OCI-LY7 (cell line): Measurements from ENCODE around the gene CHRNA4. TPM values are rescaled to one million over a fixed set of nuclear protein-coding genes. Genes with fewer than 3 reads are reported as not detected.

Experiments used
- BruUV-seq: library from RNA; stranded (reverse); fragments of 400-500 nt; replicated peaks from 2 replicates; lab custom pipeline; 2021; lab: Mats Ljungman, UMichigan
- CTCF ChIA-PET: fragments of 300-600 bp; sonication (Branson Sonifier 250); formaldehyde crosslinking; loops from one replicate; lab custom pipeline; 2022; ENCODE audit warnings: antibody characterized with exemption; ENCODE audit not compliant: unreplicated experiment; lab: Charles Lee
- POLR2A ChIA-PET: fragments of 300-600 bp; sonication (Branson Sonifier 250); formaldehyde crosslinking; loops from one replicate; lab custom pipeline; 2022; ENCODE audit warnings: antibody characterized with exemption; lab: Charles Lee
- DNase-seq: peaks from one replicate; pipeline ENCODE4 v3.0.0-alpha.2; 2015; ENCODE audit warnings: low spot score
- H2AFZ ChIP-seq: fragments of 200-600 bp; sonication (generic), shearing (Covaris generic); 2 replicates; pipeline ENCODE4 v1.6.1; 2014; ENCODE audit warnings: mild to moderate bottlenecking, antibody characterized with exemption, low read length, moderate library complexity
- H3K27ac ChIP-seq: fragments of 200-600 bp; sonication (generic); 2 replicates; pipeline ENCODE4 v1.5.1; 2014; ENCODE audit warnings: mixed run types, low read depth, mild to moderate bottlenecking, moderate library complexity, low read length, inconsistent platforms; ENCODE audit not compliant: poor library complexity, severe bottlenecking
- H3K36me3 ChIP-seq: fragments of 200-600 bp; sonication (generic); 2 replicates; pipeline ENCODE4 v1.6.1; 2014; ENCODE audit warnings: mild to moderate bottlenecking, antibody characterized with exemption, low read length, moderate library complexity, mixed read lengths; ENCODE audit not compliant: insufficient read depth
- H3K4me1 ChIP-seq: fragments of 200-600 bp; sonication (generic); 2 replicates; pipeline ENCODE4 v1.5.1; 2014; ENCODE audit warnings: mild to moderate bottlenecking, low read length; ENCODE audit not compliant: insufficient read depth, poor library complexity, severe bottlenecking
- H3K4me2 ChIP-seq: fragments of 200-600 bp; sonication (generic); 2 replicates; pipeline ENCODE4 v1.6.1; 2014; ENCODE audit warnings: mild to moderate bottlenecking, low read length
- H3K4me3 ChIP-seq: fragments of 200-600 bp; sonication (generic); 2 replicates; pipeline ENCODE4 v1.5.1; 2014; ENCODE audit warnings: mild to moderate bottlenecking, low read depth, low read length; ENCODE audit not compliant: poor library complexity, severe bottlenecking
- H3K79me2 ChIP-seq: fragments of 200-600 bp; sonication (generic); 2 replicates; pipeline ENCODE4 v1.6.1; 2016; ENCODE audit warnings: low read depth, mild to moderate bottlenecking, low read length, moderate library complexity, mixed read lengths; ENCODE audit not compliant: insufficient read depth
- H3K9me2 ChIP-seq: fragments of 200-600 bp; sonication (generic); 2 replicates; pipeline ENCODE4 v1.6.1; 2016; ENCODE audit warnings: mild to moderate bottlenecking, low read length, mixed read lengths; ENCODE audit not compliant: insufficient read depth
- H3K9me3 ChIP-seq: fragments of 200-600 bp; sonication (generic); 2 replicates; pipeline ENCODE4 v1.6.1; 2014; ENCODE audit warnings: mild to moderate bottlenecking, mixed run types, low read length, mixed read lengths
- H4K20me1 ChIP-seq: fragments of 200-600 bp; sonication (generic); 2 replicates; pipeline ENCODE4 v1.6.1; 2014; ENCODE audit warnings: mild to moderate bottlenecking, antibody characterized with exemption, low read length, moderate library complexity, mixed read lengths; ENCODE audit not compliant: insufficient read depth
- EZH2phosphoT487 ChIP-seq: fragments of 200-600 bp; sonication (generic); IDR thresholded peaks from 2 replicates; pipeline ENCODE4 v1.6.1; 2018; ENCODE audit warnings: low read depth, borderline replicate concordance, mild to moderate bottlenecking, mixed run types, antibody characterized with exemption, low read length, moderate library complexity, mixed read lengths
- intact Hi-C: fragments of 100-400 bp; cut with micrococcal nuclease; formaldehyde crosslinking; loops from one replicate; pipeline ENCODE4 v1.10.0; 2022; ENCODE audit not compliant: unreplicated experiment
- total RNA-seq, 2 experiments: library from RNA; depleted of rRNA in 1 of 2; stranded (reverse); fragments of >200 nt in 1 of 2; shearing (Covaris generic) in 1 of 2; gene quantifications; 2 replicates each; pipeline ENCODE4 v1.2.3, GENCODE V29; 2014 to 2022
- TF ChIP-seq, protein P1 (sequence below): fragments of 200-600 bp; sonication (generic); conservative IDR thresholded peaks from 2 replicates; pipeline ENCODE4 v1.5.1; 2014; ENCODE audit warnings: mild to moderate bottlenecking, antibody characterized with exemption, low read length, moderate library complexity, mixed read lengths

CHRNA4 gene
- total RNA-seq, 2 experiments from 2014 or later, result not detected

DNA sequence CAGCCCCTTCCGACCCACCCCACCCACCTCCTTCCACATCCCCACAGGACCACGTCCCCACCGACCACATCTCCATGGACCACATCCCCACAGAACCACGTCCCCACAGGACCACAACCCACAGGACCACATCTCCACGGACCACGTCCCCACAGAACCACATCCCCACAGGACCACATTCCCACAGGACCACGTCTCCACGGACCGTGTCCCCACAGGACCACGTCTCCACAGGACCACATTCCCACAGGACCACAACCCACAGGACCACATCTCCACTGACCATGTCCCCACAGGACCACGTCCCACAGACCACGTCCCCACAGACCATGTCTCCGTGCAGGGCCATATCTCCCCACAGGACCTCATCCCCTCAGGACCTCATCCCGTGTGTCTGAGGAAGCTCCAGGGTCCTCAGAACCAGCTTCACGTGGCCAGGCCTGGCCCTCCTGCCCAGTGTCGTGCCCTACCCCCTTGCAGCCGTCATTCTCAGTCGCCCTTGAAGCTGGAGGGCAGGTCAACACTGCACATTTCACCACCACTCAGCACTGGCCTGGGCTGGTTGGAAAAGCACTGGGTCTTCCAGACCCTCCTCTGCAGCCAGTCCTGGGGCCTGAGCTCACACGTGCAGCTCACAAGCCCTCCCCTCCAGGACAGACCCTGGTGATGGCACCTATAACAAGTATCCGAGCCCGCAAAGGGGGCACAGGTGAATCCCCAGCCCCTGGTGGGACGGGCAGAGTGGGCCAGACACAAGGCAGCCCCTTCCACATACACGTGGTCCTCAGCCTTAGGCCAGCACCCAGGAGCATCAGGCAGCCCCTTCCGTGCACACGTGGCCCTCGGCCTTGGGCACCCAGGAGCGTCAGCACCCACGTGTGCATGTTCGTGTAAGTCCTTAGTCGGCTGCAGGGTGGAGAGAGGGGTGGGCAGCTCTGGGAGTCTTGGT lies 3.9 kb downstream of the CHRNA4 start:
- no peak overlapping the region for H3K27ac ChIP-seq
- intact Hi-C loops, result no loop called here
- no peaks in the 10 kb centered on the region for H3K9me2 ChIP-seq
- ChIA-PET CTCF (no interaction called here), POLR2A (no interaction called here)
- H3K79me2 ChIP-seq, result no peaks in the 10 kb centered on the region
- BruUV-seq, result no TSS peak
- no peaks in the 10 kb centered on the region for H3K36me3 ChIP-seq
- no peak for DNase-seq
- H4K20me1 ChIP-seq, result no peaks in the 10 kb centered on the region
- no peak overlapping the region for H3K4me2 ChIP-seq
- H3K4me1 ChIP-seq, result no peaks in the 10 kb centered on the region
- H2AFZ ChIP-seq, result no peak overlapping the region
- H3K9me3 ChIP-seq, result no peaks in the 10 kb centered on the region
- H3K4me3 ChIP-seq, result no peak overlapping the region
- TF ChIP-seq, protein P1, sequence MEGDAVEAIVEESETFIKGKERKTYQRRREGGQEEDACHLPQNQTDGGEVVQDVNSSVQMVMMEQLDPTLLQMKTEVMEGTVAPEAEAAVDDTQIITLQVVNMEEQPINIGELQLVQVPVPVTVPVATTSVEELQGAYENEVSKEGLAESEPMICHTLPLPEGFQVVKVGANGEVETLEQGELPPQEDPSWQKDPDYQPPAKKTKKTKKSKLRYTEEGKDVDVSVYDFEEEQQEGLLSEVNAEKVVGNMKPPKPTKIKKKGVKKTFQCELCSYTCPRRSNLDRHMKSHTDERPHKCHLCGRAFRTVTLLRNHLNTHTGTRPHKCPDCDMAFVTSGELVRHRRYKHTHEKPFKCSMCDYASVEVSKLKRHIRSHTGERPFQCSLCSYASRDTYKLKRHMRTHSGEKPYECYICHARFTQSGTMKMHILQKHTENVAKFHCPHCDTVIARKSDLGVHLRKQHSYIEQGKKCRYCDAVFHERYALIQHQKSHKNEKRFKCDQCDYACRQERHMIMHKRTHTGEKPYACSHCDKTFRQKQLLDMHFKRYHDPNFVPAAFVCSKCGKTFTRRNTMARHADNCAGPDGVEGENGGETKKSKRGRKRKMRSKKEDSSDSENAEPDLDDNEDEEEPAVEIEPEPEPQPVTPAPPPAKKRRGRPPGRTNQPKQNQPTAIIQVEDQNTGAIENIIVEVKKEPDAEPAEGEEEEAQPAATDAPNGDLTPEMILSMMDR, result no peak

DNA sequence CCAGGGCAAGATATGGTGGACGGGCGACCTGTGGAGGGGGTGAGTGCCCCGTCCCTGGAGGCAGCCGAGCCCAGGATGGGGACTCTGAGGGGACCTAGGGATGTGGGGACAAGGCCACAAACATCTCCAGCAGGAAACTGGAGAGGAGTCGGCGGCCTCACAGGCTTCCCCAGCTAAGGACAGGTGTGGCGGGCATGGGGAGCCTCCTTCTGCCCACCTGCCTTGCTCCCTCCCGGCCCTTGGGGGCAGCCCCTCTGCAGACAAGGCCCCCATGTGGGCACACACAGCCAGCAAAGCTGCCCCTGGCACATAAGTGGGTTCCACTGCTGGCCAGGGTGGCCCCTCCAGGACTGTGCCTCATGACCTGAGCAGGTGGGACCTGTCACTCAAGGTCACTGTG lies 4.6 kb downstream of the CHRNA4 start:
- BruUV-seq, result no TSS peak
- H3K36me3 ChIP-seq, result no peaks in the 10 kb centered on the region
- H3K27ac ChIP-seq, result no peak overlapping the region
- H3K4me2 ChIP-seq, result no peak overlapping the region
- no peaks in the 10 kb centered on the region for H3K9me3 ChIP-seq
- no peak for DNase-seq
- no peaks in the 10 kb centered on the region for H3K79me2 ChIP-seq
- ChIA-PET CTCF (no interaction called here), POLR2A (no interaction called here)
- no peak overlapping the region for H3K4me3 ChIP-seq
- no peak overlapping the region for H2AFZ ChIP-seq
- no peaks in the 10 kb centered on the region for H4K20me1 ChIP-seq
- TF ChIP-seq, protein P1, result no peak
- intact Hi-C loops, result no loop called here
- H3K4me1 ChIP-seq, result no peaks in the 10 kb centered on the region
- no peaks in the 10 kb centered on the region for H3K9me2 ChIP-seq

- no peak overlapping the region for H2AFZ ChIP-seq
- intact Hi-C loops, result no loop called here
- H3K4me2 ChIP-seq, result no peak overlapping the region
- H3K4me1 ChIP-seq, result no peaks in the 10 kb centered on the region
- H3K27ac ChIP-seq, result no peak overlapping the region
- no peak for TF ChIP-seq EZH2phosphoT487
- H3K4me3 ChIP-seq, result no peak overlapping the region
- POLR2A ChIA-PET, result no interaction called here
- no peaks in the 10 kb centered on the region for H4K20me1 ChIP-seq
- no peaks in the 10 kb centered on the region for H3K9me3 ChIP-seq
- DNase-seq, result no peak
- CTCF ChIA-PET, result no interaction called here
- no TSS peak for BruUV-seq
- no peaks in the 10 kb centered on the region for H3K9me2 ChIP-seq
- no peaks in the 10 kb centered on the region for H3K36me3 ChIP-seq
- H3K79me2 ChIP-seq, result no peaks in the 10 kb centered on the region
These were observed 5.3 kb downstream of the CHRNA4 start for GRCh38 chr20:63355781-63356295.
